Activated naive CD4-positive, alpha-beta T cell treated with anti-CD3 and anti-CD28 coated beads for 36 hours (primary cell): ENCODE measurements around the gene TPSAB1. TPM values are rescaled to one million over a fixed set of nuclear protein-coding genes. Genes with fewer than 3 reads are reported as not detected.

Experiments
- CTCF ChIA-PET: fragments of 350-600 bp; sonication (Branson Sonifier 250); formaldehyde crosslinking; loops from one replicate; lab custom pipeline; 2021; ENCODE audit warnings: antibody characterized with exemption; lab: Charles Lee
- DNase-seq: peaks from one replicate; pipeline ENCODE4 v3.0.0-alpha.2; 2020
- H3K27ac Mint-ChIP-seq: one replicate; pipeline ENCODE4 v1.8.0; 2021; ENCODE audit warnings: mild to moderate bottlenecking, mixed read lengths
- H3K27me3 Mint-ChIP-seq: one replicate; pipeline ENCODE4 v1.8.0; 2021; ENCODE audit warnings: low read depth, mixed read lengths
- H3K36me3 Mint-ChIP-seq: one replicate; pipeline ENCODE4 v1.8.0; 2021; ENCODE audit warnings: low read depth, mixed read lengths
- H3K4me1 Mint-ChIP-seq: one replicate; pipeline ENCODE4 v1.8.0; 2021; ENCODE audit warnings: low read depth, mixed read lengths
- H3K4me3 Mint-ChIP-seq: one replicate; pipeline ENCODE4 v1.8.0; 2021; ENCODE audit warnings: mild to moderate bottlenecking, moderate library complexity, mixed read lengths
- H3K9me3 Mint-ChIP-seq: one replicate; pipeline ENCODE4 v1.8.0; 2021; ENCODE audit warnings: mixed read lengths
- intact Hi-C: fragments of 100-400 bp; cut with micrococcal nuclease; formaldehyde crosslinking; loops from one replicate; pipeline ENCODE4 v1.15.1; 2023
- total RNA-seq, 2 experiments: library from RNA; stranded (reverse); gene quantifications; one replicate each; pipeline ENCODE4 v1.2.3, GENCODE V29; 2021

The TPSAB1 gene
- total RNA-seq, 2 experiments from 2014 or later: not detected

GRCh38 chr16:1273816-1274215, 33.3 kb downstream of the TPSAB1 start:
- intact Hi-C loops: no loop called here
- Mint-ChIP-seq H3K4me3 (no peak overlapping the region), H3K27me3 (peaks cover 15% of the 10 kb centered on the region), H3K36me3 (no peaks in the 10 kb centered on the region), H3K4me1 (no peaks in the 10 kb centered on the region), H3K9me3 (no peaks in the 10 kb centered on the region), H3K27ac (no peak overlapping the region)
- no peak for DNase-seq
- CTCF ChIA-PET: interaction anchor here (0.8 kb wide), 1 partner anchor 90 kb away, joined by 3 read pairs; no protein-coding TSS in a partner anchor

- intact Hi-C loops: no loop called here
- Mint-ChIP-seq H3K27me3 (peaks cover 15% of the 10 kb centered on the region), H3K9me3 (no peaks in the 10 kb centered on the region), H3K4me3 (no peak overlapping the region), H3K4me1 (no peaks in the 10 kb centered on the region), H3K36me3 (no peaks in the 10 kb centered on the region), H3K27ac (no peak overlapping the region)
- no peak for DNase-seq
- CTCF ChIA-PET: no interaction called here
Measured at GRCh38 chr16:1274767-1275166, 34.3 kb downstream of the TPSAB1 start.

GRCh38 chr16:1275791-1276579, 35.5 kb downstream of the TPSAB1 start:
- Mint-ChIP-seq H3K27ac (no peak overlapping the region), H3K4me1 (no peaks in the 10 kb centered on the region), H3K4me3 (no peak overlapping the region), H3K9me3 (no peaks in the 10 kb centered on the region), H3K36me3 (no peaks in the 10 kb centered on the region), H3K27me3 (peaks cover 15% of the 10 kb centered on the region)
- no peak for DNase-seq
- intact Hi-C loops: no loop called here
- CTCF ChIA-PET: no interaction called here

GRCh38 chr16:1276580-1276878, 36.0 kb downstream of the TPSAB1 start:
- no peaks in the 10 kb centered on the region for H3K4me1 Mint-ChIP-seq
- H3K9me3 Mint-ChIP-seq: no peaks in the 10 kb centered on the region
- intact Hi-C loops: no loop called here
- H3K27ac Mint-ChIP-seq: no peak overlapping the region
- no peak for DNase-seq
- CTCF ChIA-PET: no interaction called here
- H3K36me3 Mint-ChIP-seq: no peaks in the 10 kb centered on the region
- no peak overlapping the region for H3K4me3 Mint-ChIP-seq
- H3K27me3 Mint-ChIP-seq: peaks cover 15% of the 10 kb centered on the region

DNA sequence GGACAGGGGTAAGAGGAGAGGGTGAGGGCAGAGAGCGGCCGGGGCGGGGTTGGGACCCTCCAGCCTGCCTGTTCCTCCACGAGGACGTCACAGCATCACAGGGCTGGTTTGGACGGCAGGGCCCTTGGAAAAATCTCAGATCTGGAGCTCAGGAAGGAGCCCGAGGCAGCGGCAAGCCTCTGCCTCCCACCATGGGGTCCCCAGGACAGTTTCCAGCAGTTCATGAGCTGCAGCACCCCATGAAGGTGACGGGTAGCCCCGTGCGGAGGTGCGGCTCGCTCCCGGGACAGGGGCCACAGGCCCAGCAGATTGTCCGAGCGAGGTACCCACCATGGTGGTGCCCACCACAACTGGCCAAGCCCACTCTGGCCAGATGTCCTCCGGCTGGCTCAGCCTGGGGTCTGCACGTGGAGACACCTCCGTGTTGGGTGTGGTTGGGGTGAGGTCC, 36.7 kb downstream of the TPSAB1 start:
- Mint-ChIP-seq H3K4me1 (no peaks in the 10 kb centered on the region), H3K27ac (no peak overlapping the region), H3K4me3 (no peak overlapping the region), H3K27me3 (peaks cover 15% of the 10 kb centered on the region), H3K36me3 (no peaks in the 10 kb centered on the region), H3K9me3 (no peaks in the 10 kb centered on the region)
- CTCF ChIA-PET: no interaction called here
- intact Hi-C loops: no loop called here
- DNase-seq: no peak

- H3K36me3 Mint-ChIP-seq: no peaks in the 10 kb centered on the region
- no peak overlapping the region for H3K27ac Mint-ChIP-seq
- intact Hi-C loops: no loop called here
- DNase-seq: no peak
- CTCF ChIA-PET: no interaction called here
- H3K4me3 Mint-ChIP-seq: no peak overlapping the region
- peaks cover 15% of the 10 kb centered on the region for H3K27me3 Mint-ChIP-seq
- no peaks in the 10 kb centered on the region for H3K9me3 Mint-ChIP-seq
- no peaks in the 10 kb centered on the region for H3K4me1 Mint-ChIP-seq
Measured at GRCh38 chr16:1277617-1278282, 37.2 kb downstream of the TPSAB1 start.

GRCh38 chr16:1278477-1278876, 38.0 kb downstream of the TPSAB1 start:
- no peaks in the 10 kb centered on the region for H3K36me3 Mint-ChIP-seq
- H3K4me3 Mint-ChIP-seq: no peak overlapping the region
- H3K4me1 Mint-ChIP-seq: no peaks in the 10 kb centered on the region
- CTCF ChIA-PET: no interaction called here
- H3K27ac Mint-ChIP-seq: no peak overlapping the region
- intact Hi-C loops: no loop called here
- no peaks in the 10 kb centered on the region for H3K9me3 Mint-ChIP-seq
- DNase-seq: no peak
- H3K27me3 Mint-ChIP-seq: peaks cover 15% of the 10 kb centered on the region

DNA sequence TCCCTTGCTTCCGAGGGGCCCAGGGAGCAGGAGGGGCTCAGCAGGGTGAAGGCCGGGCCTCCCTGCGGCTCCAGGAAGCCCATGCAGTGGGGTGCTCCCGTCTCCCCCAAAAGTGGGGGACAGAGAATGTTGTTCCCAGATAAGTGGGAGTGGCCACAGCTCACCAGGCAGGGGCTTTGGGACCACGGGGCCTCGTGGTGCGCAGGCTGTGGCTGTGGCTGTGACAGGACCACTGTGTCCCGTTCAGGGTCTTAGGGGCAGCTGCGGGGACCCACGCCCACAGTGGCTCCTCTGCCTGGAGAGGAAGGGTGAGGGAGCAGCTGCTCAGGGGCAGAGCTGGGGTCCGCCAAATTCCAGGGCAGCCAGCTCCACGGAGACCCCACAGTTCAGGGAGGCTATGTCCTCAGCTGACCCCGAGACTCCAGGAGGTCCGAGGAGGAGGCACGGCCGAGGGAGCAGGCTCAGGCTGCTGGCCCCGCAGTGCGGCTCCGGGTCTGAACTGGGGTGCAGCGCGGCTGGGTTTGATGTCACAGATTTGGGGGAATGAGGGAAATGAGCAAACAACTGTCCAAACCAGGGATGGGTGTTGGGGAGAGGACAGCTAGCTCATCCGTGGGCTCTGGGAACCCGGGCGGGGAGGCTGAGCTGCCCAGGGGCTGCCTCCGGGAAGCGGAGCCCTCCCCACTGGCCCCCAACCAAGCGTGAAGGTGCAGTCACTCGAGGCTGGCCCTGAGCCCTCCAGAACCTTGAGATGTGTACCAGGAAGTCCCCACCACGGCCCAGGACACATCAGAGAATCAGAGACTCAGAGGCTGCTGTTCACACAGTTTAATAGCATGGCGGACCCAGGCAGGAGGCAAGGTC, 38.8 kb downstream of the TPSAB1 start:
- intact Hi-C loops: no loop called here
- no peaks in the 10 kb centered on the region for H3K36me3 Mint-ChIP-seq
- no peak for DNase-seq
- CTCF ChIA-PET: no interaction called here
- no peaks in the 10 kb centered on the region for H3K4me1 Mint-ChIP-seq
- H3K27me3 Mint-ChIP-seq: peaks cover 15% of the 10 kb centered on the region
- no peak overlapping the region for H3K27ac Mint-ChIP-seq
- H3K9me3 Mint-ChIP-seq: no peaks in the 10 kb centered on the region
- H3K4me3 Mint-ChIP-seq: no peak overlapping the region

- Mint-ChIP-seq H3K4me3 (no peak overlapping the region), H3K9me3 (no peaks in the 10 kb centered on the region), H3K27ac (no peak overlapping the region), H3K4me1 (no peaks in the 10 kb centered on the region), H3K36me3 (no peaks in the 10 kb centered on the region), H3K27me3 (peaks cover 15% of the 10 kb centered on the region)
- DNase-seq: no peak
- CTCF ChIA-PET: no interaction called here
- intact Hi-C loops: no loop called here
Measured at GRCh38 chr16:1279945-1280589, 39.6 kb downstream of the TPSAB1 start.

GRCh38 chr16:1280783-1281182, 40.3 kb downstream of the TPSAB1 start:
- no peaks in the 10 kb centered on the region for H3K4me1 Mint-ChIP-seq
- intact Hi-C loops: no loop called here
- no peaks in the 10 kb centered on the region for H3K36me3 Mint-ChIP-seq
- no peaks in the 10 kb centered on the region for H3K9me3 Mint-ChIP-seq
- DNase-seq: no peak
- no peak overlapping the region for H3K27ac Mint-ChIP-seq
- H3K27me3 Mint-ChIP-seq: peaks cover 11% of the 10 kb centered on the region
- CTCF ChIA-PET: no interaction called here
- no peak overlapping the region for H3K4me3 Mint-ChIP-seq

DNA sequence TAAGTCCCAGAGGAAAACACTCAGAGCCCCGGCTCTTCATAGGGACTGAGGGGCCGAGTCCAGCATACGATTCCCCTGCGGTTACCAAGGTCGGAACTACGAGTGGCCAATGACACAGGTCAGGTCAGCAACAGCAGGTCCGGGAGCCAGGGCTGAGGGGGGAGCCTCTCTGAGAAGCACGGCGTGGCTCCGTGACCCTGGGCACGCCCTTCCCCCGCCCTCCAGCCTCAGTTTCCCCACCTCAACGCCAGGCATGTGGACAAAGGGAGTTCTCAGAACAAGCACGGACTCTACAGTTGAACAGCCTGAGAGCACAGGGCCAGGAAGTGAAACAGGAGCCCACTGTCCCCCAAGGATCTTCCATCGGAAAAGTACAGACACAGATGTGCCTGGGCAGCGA, 41.0 kb downstream of the TPSAB1 start:
- Mint-ChIP-seq H3K27ac (no peak overlapping the region), H3K27me3 (peaks cover 9% of the 10 kb centered on the region), H3K9me3 (no peaks in the 10 kb centered on the region), H3K4me1 (no peaks in the 10 kb centered on the region), H3K4me3 (no peak overlapping the region), H3K36me3 (no peaks in the 10 kb centered on the region)
- intact Hi-C loops: no loop called here
- CTCF ChIA-PET: no interaction called here
- DNase-seq: no peak

DNA sequence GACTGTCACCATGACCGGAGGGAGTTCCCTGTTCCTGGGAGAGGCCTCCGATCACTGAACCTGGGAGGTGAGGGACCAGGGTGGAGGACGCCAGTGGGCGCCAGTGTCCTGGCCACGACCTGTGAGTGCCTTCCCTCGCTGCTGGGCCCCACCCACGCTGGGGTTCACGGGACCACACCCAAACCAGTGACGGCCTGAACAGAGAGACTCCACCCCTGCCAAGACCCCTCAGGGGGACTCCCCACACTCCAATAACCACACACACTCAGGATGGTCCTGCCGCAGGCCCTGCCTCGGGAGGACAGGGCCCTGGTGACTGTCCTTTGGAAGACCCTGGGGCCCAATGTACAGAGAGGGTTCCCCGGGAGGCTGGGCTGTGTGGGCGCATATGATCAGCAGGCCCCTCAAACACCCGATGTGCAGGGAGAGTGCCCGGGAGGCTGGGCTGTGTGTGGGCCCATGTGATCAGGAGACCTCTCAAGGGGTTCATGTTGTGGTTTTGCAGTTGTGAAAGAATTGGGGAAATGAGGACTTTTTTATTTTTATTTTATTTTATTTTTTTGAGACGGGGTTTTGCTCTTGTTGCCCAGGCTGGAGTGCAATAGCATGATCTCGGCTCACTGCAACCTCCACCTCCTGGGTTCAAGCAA, 41.9 kb downstream of the TPSAB1 start:
- Mint-ChIP-seq H3K4me1 (no peaks in the 10 kb centered on the region), H3K27me3 (peaks cover 9% of the 10 kb centered on the region), H3K27ac (no peak overlapping the region), H3K36me3 (no peaks in the 10 kb centered on the region), H3K4me3 (no peak overlapping the region), H3K9me3 (no peaks in the 10 kb centered on the region)
- CTCF ChIA-PET: no interaction called here
- DNase-seq: no peak
- intact Hi-C loops: no loop called here
